Endothelial cell of umbilical vein (primary cell): ENCODE results near the gene B2M.

Experiments used
- CTCF ChIP-seq, 2 donors: IDR thresholded peaks; 1 replicate in 1 of 2; 2 replicates in 1 of 2; pipeline ENCODE4 v1.5.1; 2011; ENCODE audit warnings: low read length in 2 of 2, mild to moderate bottlenecking in 2 of 2, moderate library complexity in 2 of 2, control low read depth in 1 of 2, inconsistent platforms in 1 of 2, low read depth in 1 of 2; ENCODE audit not compliant: insufficient read depth in 1 of 2; ENCODE audit errors: extremely low read depth in 1 of 2
- EZH2 ChIP-seq: IDR thresholded peaks from 2 replicates; pipeline ENCODE4 v1.6.1; 2012; ENCODE audit warnings: borderline replicate concordance, low read depth, mild to moderate bottlenecking, moderate library complexity, low read length, inconsistent platforms; ENCODE audit not compliant: severe bottlenecking
- FOS ChIP-seq: IDR thresholded peaks from 2 replicates; pipeline ENCODE4 v1.6.1; 2011; ENCODE audit warnings: mild to moderate bottlenecking, low read length, moderate library complexity, borderline replicate concordance; ENCODE audit not compliant: insufficient read depth
- JUN ChIP-seq: IDR thresholded peaks from 2 replicates; pipeline ENCODE4 v1.6.1; 2011; ENCODE audit warnings: borderline replicate concordance, low read depth; ENCODE audit not compliant: insufficient read length, insufficient read depth
- MYC ChIP-seq: IDR thresholded peaks from one replicate; pipeline ENCODE4 v1.6.1; 2011; ENCODE audit warnings: mild to moderate bottlenecking, low read depth, low read length
- POLR2A ChIP-seq: IDR thresholded peaks from 2 replicates; pipeline ENCODE4 v1.6.1; 2012; ENCODE audit warnings: low read depth, mild to moderate bottlenecking, control low read depth, low read length
- POLR2AphosphoS5 ChIP-seq: IDR thresholded peaks from 2 replicates; pipeline ENCODE4 v1.6.1; 2012; ENCODE audit warnings: low read depth, mild to moderate bottlenecking, control low read depth, low read length, moderate library complexity; ENCODE audit not compliant: insufficient read depth
- TF ChIP-seq, protein P1 (sequence below): IDR thresholded peaks from 2 replicates; pipeline ENCODE4 v1.6.1; 2011; ENCODE audit not compliant: insufficient read depth, insufficient read length

DNA sequence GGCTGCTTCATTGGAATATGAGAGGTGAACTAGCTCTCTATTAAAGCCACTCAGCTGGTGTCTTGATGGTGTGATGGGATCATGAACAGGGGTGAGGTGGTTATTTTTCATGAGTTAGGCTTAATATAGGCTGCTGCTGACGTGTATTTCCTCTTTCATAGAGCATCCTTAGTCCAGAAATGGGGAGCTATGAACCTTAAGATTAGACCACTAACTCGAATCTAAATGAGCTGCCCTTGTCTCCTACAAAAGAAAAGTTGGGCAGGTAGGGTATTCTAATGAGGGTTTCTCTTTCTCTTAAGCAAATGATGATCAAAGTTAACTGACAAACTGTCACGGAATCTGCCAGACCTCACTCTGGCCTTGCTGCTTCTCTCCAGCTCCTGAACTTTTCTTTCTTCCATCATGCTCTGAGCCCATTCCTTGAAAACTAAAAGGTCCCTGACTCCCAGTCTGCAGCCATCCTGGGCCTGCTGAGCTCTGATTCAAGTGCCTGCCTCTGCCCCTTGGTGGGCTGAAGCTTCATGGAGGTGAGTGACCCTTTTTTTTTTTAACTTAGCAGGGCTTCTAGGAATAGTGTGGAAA lies 25.0 kb downstream of the B2M start, which contains the start of gene TRIM69:
- TF ChIP-seq POLR2AphosphoS5 (no peak), CTCF (IDR thresholded peaks at IDR 0.05; ENCODE audit: extremely low read depth in 1 of 2, insufficient read depth in 1 of 2, low read depth in 1 of 2, low read length in 2 of 2) (no peak), MYC (no peak), POLR2A (no peak), EZH2 (no peak), JUN (no peak), FOS (no peak)
- TF ChIP-seq, protein P1, sequence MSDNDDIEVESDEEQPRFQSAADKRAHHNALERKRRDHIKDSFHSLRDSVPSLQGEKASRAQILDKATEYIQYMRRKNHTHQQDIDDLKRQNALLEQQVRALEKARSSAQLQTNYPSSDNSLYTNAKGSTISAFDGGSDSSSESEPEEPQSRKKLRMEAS, result no peak
